BJ (cell line): ENCODE data around the gene CDK2. TPM values are rescaled to one million over a fixed set of nuclear protein-coding genes. Genes with fewer than 3 reads are reported as not detected.

Experiments
- CTCF ChIA-PET: fragments of 350-600 bp; formaldehyde crosslinking; extraction: SDS; loops from one replicate; lab custom pipeline; 2021; ENCODE audit warnings: antibody characterized with exemption, inconsistent platforms; lab: Yijun Ruan, JAX
- POLR2A ChIA-PET: fragments of 300-600 bp; sonication (Branson Sonifier 250); formaldehyde crosslinking; extraction: SDS; loops from one replicate; lab custom pipeline; 2021; ENCODE audit warnings: antibody characterized with exemption; lab: Charles Lee
- DNase-seq: peaks from one replicate; pipeline ENCODE4 v3.0.0-alpha.2; 2011; ENCODE audit warnings: low read depth
- H3K27me3 ChIP-seq: 2 replicates; pipeline ENCODE4 v1.6.0; 2011; ENCODE audit warnings: low read length; ENCODE audit not compliant: control insufficient read depth, insufficient read depth
- H3K36me3 ChIP-seq: 2 replicates; pipeline ENCODE4 v1.5.1; 2011; ENCODE audit warnings: low read length; ENCODE audit not compliant: control insufficient read depth, insufficient read depth
- H3K4me3 ChIP-seq: 2 replicates; pipeline ENCODE4 v1.5.1; 2011; ENCODE audit warnings: low read depth, mild to moderate bottlenecking, control low read depth, low read length
- polyA plus RNA-seq: library from polyadenylated mRNA; depleted of rRNA; stranded (reverse); fragments of >200 nt; gene quantifications from 2 replicates; pipeline ENCODE4 v1.2.3, GENCODE V29; 2011
- TF ChIP-seq, protein P1 (sequence below): IDR thresholded peaks from 2 replicates; pipeline ENCODE4 v1.5.1; 2011; ENCODE audit warnings: low read depth, mild to moderate bottlenecking, control low read depth, inconsistent platforms, low read length, moderate library complexity; ENCODE audit not compliant: insufficient read depth

Gene CDK2
- polyA plus RNA-seq, 1 experiment: 75.2 TPM

DNA sequence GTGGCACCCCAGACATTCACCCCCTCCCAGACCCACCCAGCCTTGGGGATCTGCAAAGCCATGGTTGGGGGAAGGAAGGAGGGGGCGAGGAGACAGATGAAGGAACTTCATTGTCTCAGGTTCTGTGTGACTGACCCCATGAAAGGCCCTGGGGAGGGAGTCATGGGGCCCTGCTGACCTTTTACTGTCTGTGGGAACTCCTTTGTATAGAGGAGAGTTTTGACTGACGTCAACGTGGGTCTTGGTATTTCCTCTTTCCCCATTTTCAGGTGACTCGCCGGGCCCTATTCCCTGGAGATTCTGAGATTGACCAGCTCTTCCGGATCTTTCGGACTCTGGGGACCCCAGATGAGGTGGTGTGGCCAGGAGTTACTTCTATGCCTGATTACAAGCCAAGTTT, 4.1 kb downstream of the CDK2 start:
- ChIA-PET POLR2A (no interaction called here), CTCF (interaction anchor here (0.6 to 1.7 kb wide), 2 partner anchors 14 to 25 kb away, joined by 3 to 4 read pairs; no protein-coding TSS in a partner anchor)

DNA sequence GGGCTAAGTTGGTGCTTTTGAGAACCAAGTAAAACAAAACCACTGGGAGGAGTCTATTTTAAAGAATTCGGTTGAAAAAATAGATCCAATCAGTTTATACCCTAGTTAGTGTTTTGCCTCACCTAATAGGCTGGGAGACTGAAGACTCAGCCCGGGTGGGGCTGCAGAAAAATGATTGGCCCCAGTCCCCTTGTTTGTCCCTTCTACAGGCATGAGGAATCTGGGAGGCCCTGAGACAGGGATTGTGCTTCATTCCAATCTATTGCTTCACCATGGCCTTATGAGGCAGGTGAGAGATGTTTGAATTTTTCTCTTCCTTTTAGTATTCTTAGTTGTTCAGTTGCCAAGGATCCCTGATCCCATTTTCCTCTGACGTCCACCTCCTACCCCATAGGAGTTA, 5.4 kb downstream of the CDK2 start:
- ChIA-PET CTCF (no interaction called here), POLR2A (no interaction called here)
- DNase-seq: peak; percentile 59
- Histone ChIP-seq H3K4me3 (no peak overlapping the region), H3K36me3 (no peaks in the 10 kb centered on the region; the same call in 1 of the 2 replicates), H3K27me3 (no peaks in the 10 kb centered on the region)
- TF ChIP-seq, protein P1, sequence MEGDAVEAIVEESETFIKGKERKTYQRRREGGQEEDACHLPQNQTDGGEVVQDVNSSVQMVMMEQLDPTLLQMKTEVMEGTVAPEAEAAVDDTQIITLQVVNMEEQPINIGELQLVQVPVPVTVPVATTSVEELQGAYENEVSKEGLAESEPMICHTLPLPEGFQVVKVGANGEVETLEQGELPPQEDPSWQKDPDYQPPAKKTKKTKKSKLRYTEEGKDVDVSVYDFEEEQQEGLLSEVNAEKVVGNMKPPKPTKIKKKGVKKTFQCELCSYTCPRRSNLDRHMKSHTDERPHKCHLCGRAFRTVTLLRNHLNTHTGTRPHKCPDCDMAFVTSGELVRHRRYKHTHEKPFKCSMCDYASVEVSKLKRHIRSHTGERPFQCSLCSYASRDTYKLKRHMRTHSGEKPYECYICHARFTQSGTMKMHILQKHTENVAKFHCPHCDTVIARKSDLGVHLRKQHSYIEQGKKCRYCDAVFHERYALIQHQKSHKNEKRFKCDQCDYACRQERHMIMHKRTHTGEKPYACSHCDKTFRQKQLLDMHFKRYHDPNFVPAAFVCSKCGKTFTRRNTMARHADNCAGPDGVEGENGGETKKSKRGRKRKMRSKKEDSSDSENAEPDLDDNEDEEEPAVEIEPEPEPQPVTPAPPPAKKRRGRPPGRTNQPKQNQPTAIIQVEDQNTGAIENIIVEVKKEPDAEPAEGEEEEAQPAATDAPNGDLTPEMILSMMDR: no peak

More for the DNA sequence above, 4.1 kb downstream of the CDK2 start:
- no peak for DNase-seq
- H3K36me3 ChIP-seq: no peaks in the 10 kb centered on the region; the same call in 1 of the 2 replicates
- TF ChIP-seq, protein P1: no peak
- no peak overlapping the region for H3K4me3 ChIP-seq
- no peaks in the 10 kb centered on the region for H3K27me3 ChIP-seq

- TF ChIP-seq, protein P1: no peak
- no peaks in the 10 kb centered on the region; the same call in 1 of the 2 replicates for H3K36me3 ChIP-seq
- no peaks in the 10 kb centered on the region for H3K27me3 ChIP-seq
- ChIA-PET POLR2A (no interaction called here), CTCF (no interaction called here)
- peak overlapping the region; percentile 49 for H3K4me3 ChIP-seq
- DNase-seq: no peak
Measured at GRCh38 chr12:55972456-55972855, 5.8 kb downstream of the CDK2 start.

GRCh38 chr12:55972911-55973598, 6.4 kb downstream of the CDK2 start:
- POLR2A ChIA-PET: interaction anchor here (0.5 to 0.9 kb wide), 5 partner anchors 12 to 1666 kb away, joined by 3 to 4 read pairs (median 3); partner anchors contain the start of gene RNF41
- Histone ChIP-seq H3K36me3 (no peaks in the 10 kb centered on the region; the same call in 1 of the 2 replicates), H3K27me3 (no peaks in the 10 kb centered on the region), H3K4me3 (peak overlapping the region; percentile 49)
- CTCF ChIA-PET: interaction anchor here (0.6 to 2.3 kb wide), 8 partner anchors 12 to 234 kb away, joined by 3 to 11 read pairs (median 5); partner anchors contain the start of gene DNAJC14
- no peak for DNase-seq
- TF ChIP-seq, protein P1: no peak

DNA sequence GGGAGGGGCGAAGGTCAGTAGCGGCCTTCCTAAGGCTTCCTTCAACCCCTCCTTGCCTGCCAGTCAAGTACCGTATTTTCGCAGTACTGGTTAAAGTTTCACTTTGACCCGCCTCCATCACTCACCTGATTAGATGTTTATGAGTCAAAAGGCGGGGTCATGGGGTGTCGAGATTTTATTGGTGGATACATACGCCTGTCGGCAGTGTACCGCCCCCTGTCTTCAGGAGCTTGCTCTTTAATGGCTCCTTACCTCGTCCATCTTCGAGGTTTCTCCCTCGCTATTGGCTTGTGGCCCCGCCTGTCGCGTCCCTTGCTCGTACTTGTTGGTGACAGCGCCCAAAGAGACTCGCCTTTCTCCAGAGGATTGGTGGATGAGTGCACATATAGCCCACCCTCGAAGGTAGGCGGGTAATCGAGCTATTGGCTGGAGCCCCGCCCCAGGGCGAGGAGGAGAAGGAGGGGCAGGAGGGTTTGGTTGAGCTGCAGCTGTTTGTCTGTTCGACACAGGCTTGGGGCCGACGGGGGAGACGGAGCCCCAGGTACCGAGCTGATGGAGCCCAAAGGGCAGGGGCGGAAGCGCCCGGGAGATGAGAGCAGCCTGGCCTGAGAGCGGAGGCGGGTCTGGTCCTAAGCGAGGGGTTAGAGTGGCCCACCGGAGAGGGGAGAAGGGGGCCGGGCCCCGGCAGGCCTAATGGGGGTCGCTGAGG, 7.1 kb downstream of the CDK2 start, which contains the start of gene RAB5B:
Gene RAB5B (plus strand): TSS at position 480 of the 709 bp plus-strand sequence. CDS start 12,883 bp downstream, outside the sequence.
- TF ChIP-seq, protein P1: peak; percentile 24; the same call in 1 of the 2 replicates
- POLR2A ChIA-PET: interaction anchor here (0.5 to 0.9 kb wide), 6 partner anchors 11 to 1667 kb away, joined by 3 to 4 read pairs (median 4); partner anchors contain the start of gene RNF41

More for the DNA sequence above, 7.1 kb downstream of the CDK2 start, which contains the start of gene RAB5B:
- Histone ChIP-seq H3K4me3 (peak within 1 kb of the TSS; percentile 98), H3K27me3 (no peaks in the 10 kb centered on the region), H3K36me3 (no peaks in the 10 kb centered on the region; the same call in 1 of the 2 replicates)
- peak; percentile 100 for DNase-seq
- CTCF ChIA-PET: interaction anchor here (0.6 to 2.3 kb wide), 12 partner anchors 11 to 235 kb away, joined by 3 to 11 read pairs (median 4); partner anchors contain the start of gene DNAJC14
